PC-3 (cell line): ENCODE data around the gene ZNF334.

Source experiments
- EZH2 ChIP-seq: fragments of 300-600 bp; sonication (generic); IDR thresholded peaks from one replicate; pipeline ENCODE4 v1.6.1; 2017; ENCODE audit warnings: antibody characterized with exemption, mild to moderate bottlenecking, low read length; ENCODE audit not compliant: unreplicated experiment
- EZH2phosphoT487 ChIP-seq: fragments of 300-600 bp; sonication (generic); IDR thresholded peaks from 2 replicates; pipeline ENCODE4 v1.6.1; 2018; ENCODE audit warnings: mild to moderate bottlenecking, antibody characterized with exemption, low read length, borderline replicate concordance
- TF ChIP-seq, protein P1 (sequence below): fragments of 300-600 bp; sonication (generic); conservative IDR thresholded peaks from 2 replicates; pipeline ENCODE4 v1.5.1; 2017; ENCODE audit warnings: antibody characterized with exemption, low read depth, mild to moderate bottlenecking, low read length

GRCh38 chr20:46458866-46459750 is 54.3 kb downstream of the ZNF334 start:
- TF ChIP-seq, protein P1, sequence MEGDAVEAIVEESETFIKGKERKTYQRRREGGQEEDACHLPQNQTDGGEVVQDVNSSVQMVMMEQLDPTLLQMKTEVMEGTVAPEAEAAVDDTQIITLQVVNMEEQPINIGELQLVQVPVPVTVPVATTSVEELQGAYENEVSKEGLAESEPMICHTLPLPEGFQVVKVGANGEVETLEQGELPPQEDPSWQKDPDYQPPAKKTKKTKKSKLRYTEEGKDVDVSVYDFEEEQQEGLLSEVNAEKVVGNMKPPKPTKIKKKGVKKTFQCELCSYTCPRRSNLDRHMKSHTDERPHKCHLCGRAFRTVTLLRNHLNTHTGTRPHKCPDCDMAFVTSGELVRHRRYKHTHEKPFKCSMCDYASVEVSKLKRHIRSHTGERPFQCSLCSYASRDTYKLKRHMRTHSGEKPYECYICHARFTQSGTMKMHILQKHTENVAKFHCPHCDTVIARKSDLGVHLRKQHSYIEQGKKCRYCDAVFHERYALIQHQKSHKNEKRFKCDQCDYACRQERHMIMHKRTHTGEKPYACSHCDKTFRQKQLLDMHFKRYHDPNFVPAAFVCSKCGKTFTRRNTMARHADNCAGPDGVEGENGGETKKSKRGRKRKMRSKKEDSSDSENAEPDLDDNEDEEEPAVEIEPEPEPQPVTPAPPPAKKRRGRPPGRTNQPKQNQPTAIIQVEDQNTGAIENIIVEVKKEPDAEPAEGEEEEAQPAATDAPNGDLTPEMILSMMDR, result no peak
- no peak for TF ChIP-seq EZH2
- no peak for TF ChIP-seq EZH2phosphoT487
